HEK293 (cell line): Measurements from ENCODE around the gene RBBP8NL.

ENCODE experiments used
- CTCF ChIA-PET: fragments of 350-600 bp; formaldehyde crosslinking; extraction: SDS; loops from one replicate; lab custom pipeline; 2021; ENCODE audit warnings: antibody characterized with exemption; lab: Yijun Ruan, JAX
- POLR2A ChIA-PET: fragments of 300-600 bp; formaldehyde crosslinking; extraction: SDS; loops from one replicate; lab custom pipeline; 2020; ENCODE audit warnings: antibody characterized with exemption, inconsistent platforms; lab: Yijun Ruan, JAX
- H3K27ac ChIP-seq: fragments of 200-500 bp; sonication (Bioruptor generic); 2 replicates; pipeline ENCODE4 v1.5.1; 2014; ENCODE audit warnings: low read depth, low read length, control low read depth, inconsistent platforms; ENCODE audit errors: extremely low read depth
- H3K36me3 ChIP-seq, 2 experiments: fragments of 200-500 bp in 1 of 2; sonication (Bioruptor generic) in 1 of 2; 1 replicate in 1 of 2; 2 replicates in 1 of 2; pipeline ENCODE4 v1.5.1; 2014 to 2017; ENCODE audit warnings: inconsistent platforms in 2 of 2, low read length in 2 of 2; ENCODE audit not compliant: control insufficient read depth in 2 of 2, insufficient read depth in 1 of 2
- H3K4me1 ChIP-seq: fragments of 200-500 bp; sonication (Bioruptor generic); 2 replicates; pipeline ENCODE4 v1.5.1; 2014; ENCODE audit warnings: mild to moderate bottlenecking, low read length, inconsistent platforms; ENCODE audit not compliant: control insufficient read depth, insufficient read depth
- H3K4me3 ChIP-seq: 2 replicates; pipeline ENCODE4 v1.5.1; 2011; ENCODE audit warnings: low read depth, mild to moderate bottlenecking, control low read depth, low read length, moderate library complexity
- H3K9me3 ChIP-seq: fragments of 200-500 bp; sonication (Bioruptor generic); 2 replicates; pipeline ENCODE4 v1.5.1; 2014; ENCODE audit warnings: low read depth, low read length, inconsistent platforms; ENCODE audit not compliant: control insufficient read depth, insufficient read depth
- HOXD13 ChIP-seq: sonication (generic); formaldehyde crosslinking; IDR thresholded peaks from 2 replicates; pipeline ENCODE4 v1.8.0; 2022; ENCODE audit warnings: missing genetic modification reagents, borderline replicate concordance
- PRDM1 ChIP-seq: fragments of 450-650 bp; formaldehyde crosslinking; IDR thresholded peaks from 2 replicates; pipeline ENCODE4; 2016; ENCODE audit warnings: missing biosample characterization, missing genetic modification characterization
- SCRT2 ChIP-seq: fragments of 450-650 bp; formaldehyde crosslinking; IDR thresholded peaks from 2 replicates; pipeline ENCODE4 v1.5.1; 2016; ENCODE audit warnings: missing biosample characterization, missing genetic modification characterization
- ZBTB7A ChIP-seq: fragments of 450-650 bp; formaldehyde crosslinking; IDR thresholded peaks from 2 replicates; pipeline ENCODE4 v1.5.1; 2016; ENCODE audit warnings: low read depth, missing biosample characterization, missing genetic modification characterization
- ZFP37 ChIP-seq: fragments of 450-650 bp; formaldehyde crosslinking; IDR thresholded peaks from 2 replicates; pipeline ENCODE4 v1.5.1; 2016; ENCODE audit warnings: missing biosample characterization, missing genetic modification characterization
- ZNF175 ChIP-seq: fragments of 450-650 bp; formaldehyde crosslinking; IDR thresholded peaks from 2 replicates; pipeline ENCODE4 v1.5.1; 2016; ENCODE audit warnings: missing biosample characterization, missing genetic modification characterization
- ZNF214 ChIP-seq: fragments of 450-650 bp; formaldehyde crosslinking; IDR thresholded peaks from 2 replicates; pipeline ENCODE4 v1.5.1; 2017; ENCODE audit warnings: missing biosample characterization, mild to moderate bottlenecking, missing genetic modification characterization, borderline replicate concordance
- ZNF311 ChIP-seq: fragments of 450-650 bp; formaldehyde crosslinking; IDR thresholded peaks from 2 replicates; pipeline ENCODE4 v1.5.1; 2017; ENCODE audit warnings: missing biosample characterization, missing genetic modification characterization, borderline replicate concordance
- ZNF423 ChIP-seq: fragments of 450-650 bp; formaldehyde crosslinking; IDR thresholded peaks from 2 replicates; pipeline ENCODE4 v1.5.1; 2016; ENCODE audit warnings: missing biosample characterization, missing genetic modification characterization
- ZNF558 ChIP-seq: fragments of 450-650 bp; formaldehyde crosslinking; IDR thresholded peaks from 2 replicates; pipeline ENCODE4 v1.5.1; 2016; ENCODE audit warnings: missing biosample characterization, missing genetic modification characterization
- ZNF580 ChIP-seq: fragments of 450-650 bp; formaldehyde crosslinking; IDR thresholded peaks from 2 replicates; pipeline ENCODE4 v1.5.1; 2016; ENCODE audit warnings: missing biosample characterization, missing genetic modification characterization
- ZNF692 ChIP-seq: fragments of 450-650 bp; formaldehyde crosslinking; IDR thresholded peaks from 2 replicates; pipeline ENCODE4 v1.5.1; 2016; ENCODE audit warnings: missing biosample characterization, missing genetic modification characterization
- ZNF707 ChIP-seq: fragments of 450-650 bp; formaldehyde crosslinking; IDR thresholded peaks from 2 replicates; pipeline ENCODE4 v1.5.1; 2016; ENCODE audit warnings: missing biosample characterization, missing genetic modification characterization
- ZNF768 ChIP-seq: fragments of 450-650 bp; formaldehyde crosslinking; IDR thresholded peaks from 2 replicates; pipeline ENCODE4 v1.5.1; 2018; ENCODE audit warnings: missing biosample characterization, mild to moderate bottlenecking, missing genetic modification characterization
- ZNF785 ChIP-seq: fragments of 450-650 bp; formaldehyde crosslinking; IDR thresholded peaks from 2 replicates; pipeline ENCODE4 v1.5.1; 2016; ENCODE audit warnings: missing biosample characterization, missing genetic modification characterization
- ZNF830 ChIP-seq: fragments of 450-650 bp; IDR thresholded peaks from 2 replicates; pipeline ENCODE4 v1.5.0; 2018; ENCODE audit warnings: missing biosample characterization, missing genetic modification characterization, low read depth, mild to moderate bottlenecking, moderate library complexity
- TF ChIP-seq, protein P1 (sequence below): fragments of 450-650 bp; formaldehyde crosslinking; IDR thresholded peaks from 2 replicates; pipeline ENCODE4 v1.5.1; 2016; ENCODE audit warnings: missing biosample characterization, missing genetic modification characterization
- TF ChIP-seq, protein P2 (sequence below): fragments of 450-650 bp; formaldehyde crosslinking; IDR thresholded peaks from 2 replicates; pipeline ENCODE4 v1.5.1; 2016; ENCODE audit warnings: missing biosample characterization, missing genetic modification characterization, low read depth
- TF ChIP-seq, protein P3 (sequence below): fragments of 450-650 bp; formaldehyde crosslinking; IDR thresholded peaks from 2 replicates; pipeline ENCODE4 v1.5.1; 2016; ENCODE audit warnings: missing biosample characterization, missing genetic modification characterization

The RBBP8NL gene

GRCh38 chr20:62470001-62470400, 42.7 kb upstream of the RBBP8NL start:
- Histone ChIP-seq H3K27ac (no peak overlapping the region), H3K9me3 (no peaks in the 10 kb centered on the region), H3K4me1 (no peaks in the 10 kb centered on the region), H3K36me3 (no peaks in the 10 kb centered on the region), H3K4me3 (no peak overlapping the region)
- TF ChIP-seq ZNF707 (tag by site-specific recombination) (no peak), ZNF785 (tag by site-specific recombination) (no peak), ZNF580 (no peak), ZNF423 (tag by site-specific recombination) (no peak), ZNF175 (no peak), ZNF768 (tag by site-specific recombination) (no peak), PRDM1 (tag by site-specific recombination) (no peak), ZNF558 (no peak), ZNF311 (tag by site-specific recombination) (no peak), ZNF830 (no peak), ZNF692 (tag by site-specific recombination) (no peak), ZBTB7A (tag by site-specific recombination) (no peak), ZNF214 (tag by site-specific recombination) (no peak)
- TF ChIP-seq, protein P1, sequence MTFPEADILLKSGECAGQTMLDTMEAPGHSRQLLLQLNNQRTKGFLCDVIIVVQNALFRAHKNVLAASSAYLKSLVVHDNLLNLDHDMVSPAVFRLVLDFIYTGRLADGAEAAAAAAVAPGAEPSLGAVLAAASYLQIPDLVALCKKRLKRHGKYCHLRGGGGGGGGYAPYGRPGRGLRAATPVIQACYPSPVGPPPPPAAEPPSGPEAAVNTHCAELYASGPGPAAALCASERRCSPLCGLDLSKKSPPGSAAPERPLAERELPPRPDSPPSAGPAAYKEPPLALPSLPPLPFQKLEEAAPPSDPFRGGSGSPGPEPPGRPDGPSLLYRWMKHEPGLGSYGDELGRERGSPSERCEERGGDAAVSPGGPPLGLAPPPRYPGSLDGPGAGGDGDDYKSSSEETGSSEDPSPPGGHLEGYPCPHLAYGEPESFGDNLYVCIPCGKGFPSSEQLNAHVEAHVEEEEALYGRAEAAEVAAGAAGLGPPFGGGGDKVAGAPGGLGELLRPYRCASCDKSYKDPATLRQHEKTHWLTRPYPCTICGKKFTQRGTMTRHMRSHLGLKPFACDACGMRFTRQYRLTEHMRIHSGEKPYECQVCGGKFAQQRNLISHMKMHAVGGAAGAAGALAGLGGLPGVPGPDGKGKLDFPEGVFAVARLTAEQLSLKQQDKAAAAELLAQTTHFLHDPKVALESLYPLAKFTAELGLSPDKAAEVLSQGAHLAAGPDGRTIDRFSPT (tag by site-specific recombination), result no peak
- POLR2A ChIA-PET, result no interaction called here
- CTCF ChIA-PET, result no interaction called here

GRCh38 chr20:62469352-62469751, 42.0 kb upstream of the RBBP8NL start:
- CTCF ChIA-PET, result no interaction called here
- POLR2A ChIA-PET, result no interaction called here
- H3K4me3 ChIP-seq, result no peak overlapping the region
- H3K27ac ChIP-seq, result no peak overlapping the region
- H3K4me1 ChIP-seq, result no peaks in the 10 kb centered on the region
- TF ChIP-seq, protein P2, sequence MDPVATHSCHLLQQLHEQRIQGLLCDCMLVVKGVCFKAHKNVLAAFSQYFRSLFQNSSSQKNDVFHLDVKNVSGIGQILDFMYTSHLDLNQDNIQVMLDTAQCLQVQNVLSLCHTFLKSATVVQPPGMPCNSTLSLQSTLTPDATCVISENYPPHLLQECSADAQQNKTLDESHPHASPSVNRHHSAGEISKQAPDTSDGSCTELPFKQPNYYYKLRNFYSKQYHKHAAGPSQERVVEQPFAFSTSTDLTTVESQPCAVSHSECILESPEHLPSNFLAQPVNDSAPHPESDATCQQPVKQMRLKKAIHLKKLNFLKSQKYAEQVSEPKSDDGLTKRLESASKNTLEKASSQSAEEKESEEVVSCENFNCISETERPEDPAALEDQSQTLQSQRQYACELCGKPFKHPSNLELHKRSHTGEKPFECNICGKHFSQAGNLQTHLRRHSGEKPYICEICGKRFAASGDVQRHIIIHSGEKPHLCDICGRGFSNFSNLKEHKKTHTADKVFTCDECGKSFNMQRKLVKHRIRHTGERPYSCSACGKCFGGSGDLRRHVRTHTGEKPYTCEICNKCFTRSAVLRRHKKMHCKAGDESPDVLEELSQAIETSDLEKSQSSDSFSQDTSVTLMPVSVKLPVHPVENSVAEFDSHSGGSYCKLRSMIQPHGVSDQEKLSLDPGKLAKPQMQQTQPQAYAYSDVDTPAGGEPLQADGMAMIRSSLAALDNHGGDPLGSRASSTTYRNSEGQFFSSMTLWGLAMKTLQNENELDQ (tag by site-specific recombination), result no peak
- no peak for TF ChIP-seq SCRT2 (tag by site-specific recombination)
- no peak for TF ChIP-seq ZNF830
- no peak for TF ChIP-seq HOXD13
- TF ChIP-seq, protein P3, sequence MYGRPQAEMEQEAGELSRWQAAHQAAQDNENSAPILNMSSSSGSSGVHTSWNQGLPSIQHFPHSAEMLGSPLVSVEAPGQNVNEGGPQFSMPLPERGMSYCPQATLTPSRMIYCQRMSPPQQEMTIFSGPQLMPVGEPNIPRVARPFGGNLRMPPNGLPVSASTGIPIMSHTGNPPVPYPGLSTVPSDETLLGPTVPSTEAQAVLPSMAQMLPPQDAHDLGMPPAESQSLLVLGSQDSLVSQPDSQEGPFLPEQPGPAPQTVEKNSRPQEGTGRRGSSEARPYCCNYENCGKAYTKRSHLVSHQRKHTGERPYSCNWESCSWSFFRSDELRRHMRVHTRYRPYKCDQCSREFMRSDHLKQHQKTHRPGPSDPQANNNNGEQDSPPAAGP (tag by site-specific recombination), result no peak
- no peak for TF ChIP-seq ZNF707 (tag by site-specific recombination)
- TF ChIP-seq ZFP37 (tag by site-specific recombination), result no peak
- no peaks in the 10 kb centered on the region for H3K36me3 ChIP-seq
- no peaks in the 10 kb centered on the region for H3K9me3 ChIP-seq
